GM21529 (cell line): ENCODE measurements around the gene FADS1.
A peak's percentile ranks its signal among the peaks of the same experiment; 100 is the strongest.

ENCODE experiments used
- ATAC-seq: cut with Tn5 transposase; IDR thresholded peaks from one replicate; pipeline ENCODE4 v1.9.1; 2021; ENCODE audit not compliant: unreplicated experiment

Gene FADS1

GRCh38 chr11:61846362-61847020, 29.7 kb upstream of the FADS1 start:
- no peak for ATAC-seq

- no peak for ATAC-seq
Measured at GRCh38 chr11:61844909-61845565, 28.2 kb upstream of the FADS1 start.

GRCh38 chr11:61842528-61842820, 25.7 kb upstream of the FADS1 start:
- ATAC-seq, result no peak

GRCh38 chr11:61841636-61842527, 25.1 kb upstream of the FADS1 start:
- no peak for ATAC-seq

GRCh38 chr11:61840371-61840770, 23.6 kb upstream of the FADS1 start:
- no peak for ATAC-seq

- no peak for ATAC-seq
Measured at GRCh38 chr11:61839742-61840141, 22.9 kb upstream of the FADS1 start.

- no peak for ATAC-seq
Measured at GRCh38 chr11:61838921-61839320, 22.1 kb upstream of the FADS1 start.

- no peak for ATAC-seq
Measured at GRCh38 chr11:61838501-61838900, 21.7 kb upstream of the FADS1 start.

GRCh38 chr11:61837411-61838005, 20.7 kb upstream of the FADS1 start:
- ATAC-seq, result no peak

GRCh38 chr11:61836193-61836592, 19.4 kb upstream of the FADS1 start:
- no peak for ATAC-seq

GRCh38 chr11:61834278-61835048, 17.7 kb upstream of the FADS1 start:
- ATAC-seq, result peak; percentile 93

GRCh38 chr11:61833926-61834277, 17.1 kb upstream of the FADS1 start:
- ATAC-seq, result no peak

GRCh38 chr11:61833471-61833870, 16.7 kb upstream of the FADS1 start:
- ATAC-seq, result no peak

GRCh38 chr11:61832754-61833153, 16.0 kb upstream of the FADS1 start:
- no peak for ATAC-seq

GRCh38 chr11:61832207-61832606, 15.4 kb upstream of the FADS1 start:
- no peak for ATAC-seq

GRCh38 chr11:61830237-61831105, 13.7 kb upstream of the FADS1 start:
- no peak for ATAC-seq

- ATAC-seq, result no peak
Measured at GRCh38 chr11:61829806-61830205, 13.0 kb upstream of the FADS1 start.

GRCh38 chr11:61828629-61829407, 12.0 kb upstream of the FADS1 start:
- peak; percentile 31 for ATAC-seq

GRCh38 chr11:61828379-61828628, 11.5 kb upstream of the FADS1 start:
- ATAC-seq, result no peak
